GM18951 (cell line): Measurements from ENCODE around the gene INPP5J.
"Not testable (repeated sequence)": the region's sequence is repeated elsewhere in the genome, so short reads cannot be mapped to it uniquely, and the experiment has no call there.

Source experiments
- POLR2A ChIP-seq: IDR thresholded peaks from 4 replicates; pipeline ENCODE4 v1.6.1; 2011; ENCODE audit warnings: mild to moderate bottlenecking; ENCODE audit not compliant: insufficient read length, insufficient read depth; ENCODE audit errors: extremely low read depth
- in situ Hi-C: fragments of 300-500 bp; cut with MboI; formaldehyde crosslinking; loops from one replicate; pipeline ENCODE4 v1.12.0; 2022; ENCODE audit warnings: low sequenced_read_pairs, mixed read lengths, inconsistent platforms; ENCODE audit not compliant: unreplicated experiment

Gene INPP5J

GRCh38 chr22:31143537-31143936, 20.8 kb downstream of the INPP5J start:
- in situ Hi-C loops = no loop called here
- no peak for TF ChIP-seq POLR2A

GRCh38 chr22:31144223-31144622, 21.5 kb downstream of the INPP5J start:
- TF ChIP-seq POLR2A = no peak
- in situ Hi-C loops = no loop called here

GRCh38 chr22:31148488-31148887, 25.7 kb downstream of the INPP5J start:
- TF ChIP-seq POLR2A = no peak
- in situ Hi-C loops = no loop called here

DNA sequence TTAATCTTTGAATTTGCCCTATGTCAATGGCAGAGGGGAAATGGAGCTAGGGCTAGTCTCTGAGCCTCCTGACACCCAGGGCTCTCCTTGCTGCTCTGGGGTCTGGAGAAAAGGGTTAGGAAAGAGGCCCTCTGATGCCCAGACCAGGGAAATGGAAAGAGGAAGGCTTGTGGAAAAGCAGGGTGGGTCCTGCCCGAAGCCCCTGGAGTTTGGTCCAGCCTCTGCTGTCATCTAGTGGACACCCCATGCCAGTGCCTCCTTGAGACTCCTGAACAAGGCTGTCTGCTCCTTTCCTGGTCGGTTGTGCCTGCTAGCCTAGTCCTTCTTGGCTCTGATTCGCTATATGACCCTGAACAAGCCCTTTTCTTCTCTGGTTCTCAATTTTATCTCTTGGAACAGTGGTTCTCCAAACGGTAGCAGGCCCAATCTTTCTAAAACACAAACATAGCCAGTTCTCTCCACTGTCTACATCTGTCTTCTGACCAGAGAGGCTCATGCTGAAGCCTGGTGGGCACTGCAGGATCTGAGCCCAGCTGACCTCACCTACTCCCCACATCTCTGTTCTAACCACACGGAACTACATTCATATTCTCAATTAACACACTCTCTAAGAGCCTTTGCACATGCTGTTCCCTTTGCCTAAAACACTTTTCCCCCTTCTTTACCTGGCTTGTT, 26.3 kb downstream of the INPP5J start:
- in situ Hi-C loops = no loop called here
- TF ChIP-seq POLR2A = no peak

- in situ Hi-C loops = no loop called here
- TF ChIP-seq POLR2A = no peak
Observed at GRCh38 chr22:31150615-31151014, 27.8 kb downstream of the INPP5J start.

DNA sequence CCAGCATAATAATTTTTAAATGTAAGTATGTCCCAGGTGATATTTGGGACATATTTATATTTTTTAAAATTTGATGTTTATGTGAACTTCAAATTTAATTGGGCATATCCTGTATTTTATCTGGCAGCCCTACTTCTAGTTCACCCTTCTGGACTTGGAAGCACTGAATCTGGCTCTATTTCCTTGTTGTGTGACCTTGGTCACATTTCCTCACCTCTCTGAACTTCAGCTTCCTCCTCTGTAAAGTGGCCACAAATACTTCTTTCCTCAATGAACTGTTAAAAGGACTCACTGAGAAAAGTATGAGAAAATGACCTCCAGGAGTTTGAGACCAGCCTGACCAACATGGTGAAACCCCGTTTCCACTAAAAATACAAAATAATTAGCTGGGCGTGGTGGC, 29.1 kb downstream of the INPP5J start:
- in situ Hi-C loops = no loop called here
- TF ChIP-seq POLR2A = no peak

- in situ Hi-C loops = no loop called here
- TF ChIP-seq POLR2A = no peak
Observed at GRCh38 chr22:31153357-31153756, 30.6 kb downstream of the INPP5J start.

- no peak for TF ChIP-seq POLR2A
- in situ Hi-C loops = no loop called here
Observed at GRCh38 chr22:31154975-31155374, 32.2 kb downstream of the INPP5J start.

GRCh38 chr22:31155422-31155821, 32.7 kb downstream of the INPP5J start:
- in situ Hi-C loops = no loop called here
- TF ChIP-seq POLR2A = no peak

DNA sequence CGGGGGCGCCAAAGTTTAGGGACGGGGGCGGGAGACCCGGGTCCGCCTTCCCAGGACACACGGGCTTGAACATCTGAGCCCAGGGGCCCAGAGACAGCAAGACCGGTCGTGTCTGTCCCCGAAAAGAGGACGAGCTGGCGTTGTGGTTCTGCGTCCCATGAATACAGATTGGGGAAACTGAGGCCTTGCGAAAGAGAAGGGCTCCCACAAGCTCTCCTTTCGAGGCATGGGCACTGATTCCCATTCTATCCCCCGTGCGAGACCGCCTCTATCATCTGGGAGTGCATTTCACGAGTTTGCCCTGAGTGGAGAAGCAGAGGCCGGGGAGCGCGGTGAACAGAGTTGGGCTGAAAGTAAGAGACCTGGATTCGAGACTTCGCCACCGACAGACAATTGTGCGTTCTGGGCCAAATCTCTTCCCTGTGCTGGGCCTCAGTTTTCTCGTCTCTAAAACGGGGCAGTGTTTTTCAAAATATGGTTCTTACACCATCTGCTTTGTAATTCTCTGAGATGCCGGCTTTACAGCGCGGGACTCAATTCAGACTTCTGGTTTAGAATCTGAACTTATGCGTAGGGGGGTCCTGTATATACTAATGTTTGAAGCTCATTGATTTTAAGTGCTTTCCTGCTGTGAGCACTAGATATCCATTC, 37.7 kb downstream of the INPP5J start:
- in situ Hi-C loops = no loop called here
- TF ChIP-seq POLR2A = no peak

DNA sequence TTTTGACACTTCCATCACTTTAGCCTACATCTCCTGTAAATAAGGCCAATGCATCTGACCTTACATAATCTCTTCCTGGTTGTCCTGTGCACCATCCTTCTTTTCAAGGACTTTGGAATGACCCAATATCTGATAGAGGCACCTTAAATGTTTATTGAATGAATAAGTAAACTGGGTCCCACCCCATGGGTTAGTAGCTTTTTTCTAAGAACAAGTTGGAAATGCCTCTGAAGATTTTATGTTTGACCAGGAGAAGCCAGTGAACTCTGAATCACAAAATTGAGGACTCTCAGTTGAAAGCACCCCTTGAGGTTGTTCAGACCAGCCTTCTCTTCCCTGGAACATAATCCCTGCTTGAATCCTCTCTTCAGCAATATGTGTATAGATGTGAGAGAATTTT, 38.6 kb downstream of the INPP5J start:
- TF ChIP-seq POLR2A = no peak
- in situ Hi-C loops = no loop called here

- in situ Hi-C loops = no loop called here
- no peak for TF ChIP-seq POLR2A
Observed at GRCh38 chr22:31162015-31162765, 39.4 kb downstream of the INPP5J start.

- TF ChIP-seq POLR2A = no peak
- in situ Hi-C loops = no loop called here
Observed at GRCh38 chr22:31170971-31171370, 48.2 kb downstream of the INPP5J start.

DNA sequence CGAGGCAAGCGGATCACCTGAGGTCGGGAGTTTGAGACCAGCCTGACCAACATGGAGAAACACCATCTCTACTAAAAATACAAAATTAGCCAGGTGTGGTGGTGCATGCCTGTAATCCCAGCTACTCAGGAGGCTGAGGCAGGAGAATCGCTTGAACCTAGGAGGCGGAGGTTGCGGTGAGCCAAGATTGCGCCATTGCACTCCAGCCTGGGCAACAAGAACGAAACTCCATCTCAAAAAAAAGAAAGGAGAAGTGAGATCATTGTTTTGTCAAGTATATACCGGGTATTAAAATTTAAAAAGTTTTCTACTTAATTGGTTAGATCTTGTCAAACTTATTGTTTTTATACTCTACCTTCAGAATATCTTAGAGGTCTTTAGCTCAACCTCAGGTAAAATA, 49.0 kb downstream of the INPP5J start:
- in situ Hi-C loops = not testable (repeated sequence)
